WERI-Rb-1 (cell line): ENCODE results near the gene LRRC37A2.
A peak's percentile ranks its signal among the peaks of the same experiment; 100 is the strongest.
"Not testable (repeated sequence)": the region's sequence is repeated elsewhere in the genome, so short reads cannot be mapped to it uniquely, and the experiment has no call there.

Experiments
- DNase-seq: peaks from one replicate; pipeline ENCODE4 v3.0.0-alpha.2; 2020
- H3K27ac ChIP-seq: fragments of 250-450 bp; sonication (Bioruptor Pico); 2 replicates; pipeline ENCODE4 v1.5.1; 2020; ENCODE audit warnings: mild to moderate bottlenecking, moderate library complexity
- H3K27me3 ChIP-seq: fragments of 250-450 bp; sonication (Bioruptor Pico); 2 replicates; pipeline ENCODE4 v1.5.1; 2021; ENCODE audit warnings: mild to moderate bottlenecking, low read depth, moderate library complexity; ENCODE audit not compliant: insufficient read depth, severe bottlenecking
- H3K36me3 ChIP-seq: fragments of 250-450 bp; sonication (Bioruptor Pico); 2 replicates; pipeline ENCODE4 v1.5.1; 2020; ENCODE audit warnings: mild to moderate bottlenecking, moderate library complexity
- H3K4me3 ChIP-seq: 2 replicates; pipeline ENCODE4 v1.5.1; 2011; ENCODE audit warnings: low read depth, mild to moderate bottlenecking, control low read depth, low read length
- H3K9me3 ChIP-seq: fragments of 250-450 bp; sonication (Bioruptor Pico); 2 replicates; pipeline ENCODE4 v1.5.1; 2021; ENCODE audit warnings: mild to moderate bottlenecking, moderate library complexity; ENCODE audit not compliant: severe bottlenecking

The LRRC37A2 gene

GRCh38 chr17:46571796-46572195, 59.5 kb downstream of the LRRC37A2 start:
- H3K27ac ChIP-seq, H3K27me3 ChIP-seq, H3K9me3 ChIP-seq, H3K4me3 ChIP-seq, DNase-seq, H3K36me3 ChIP-seq: not testable (repeated sequence)

- H3K27ac ChIP-seq, H3K4me3 ChIP-seq: not testable (repeated sequence)
- DNase-seq = peak; percentile 58
Measured at GRCh38 chr17:46579083-46580075, 67.1 kb downstream of the LRRC37A2 start, which contains the start of gene ARL17A. ARL17A (minus strand) TSS chr17:46579691; CDS start chr17:46576322, 3,369 bp downstream.

GRCh38 chr17:46580082-46580481, 67.8 kb downstream of the LRRC37A2 start:
- not testable (repeated sequence) for H3K9me3 ChIP-seq, H3K36me3 ChIP-seq, H3K27me3 ChIP-seq, H3K4me3 ChIP-seq, DNase-seq, H3K27ac ChIP-seq

More at GRCh38 chr17:46579083-46580075, 67.1 kb downstream of the LRRC37A2 start, which contains the start of gene ARL17A:
- H3K27me3 ChIP-seq, H3K9me3 ChIP-seq, H3K36me3 ChIP-seq: not testable (repeated sequence)

- not testable (repeated sequence) for H3K36me3 ChIP-seq, H3K9me3 ChIP-seq, H3K27me3 ChIP-seq, H3K27ac ChIP-seq, DNase-seq, H3K4me3 ChIP-seq
Measured at GRCh38 chr17:46585444-46585843, 73.2 kb downstream of the LRRC37A2 start.

GRCh38 chr17:46590157-46591146, 78.2 kb downstream of the LRRC37A2 start, which contains the start of gene NSF:
NSF (plus strand) TSS chr17:46590669; CDS start chr17:46590776, 107 bp downstream.
- DNase-seq, H3K9me3 ChIP-seq, H3K27ac ChIP-seq, H3K36me3 ChIP-seq, H3K27me3 ChIP-seq, H3K4me3 ChIP-seq: not testable (repeated sequence)

GRCh38 chr17:46591332-46591731, 79.1 kb downstream of the LRRC37A2 start:
- not testable (repeated sequence) for H3K4me3 ChIP-seq, H3K27ac ChIP-seq, H3K9me3 ChIP-seq, H3K36me3 ChIP-seq, DNase-seq, H3K27me3 ChIP-seq

GRCh38 chr17:46598344-46598931, 86.2 kb downstream of the LRRC37A2 start:
- not testable (repeated sequence) for H3K4me3 ChIP-seq, H3K27ac ChIP-seq, H3K27me3 ChIP-seq, H3K36me3 ChIP-seq, DNase-seq, H3K9me3 ChIP-seq

GRCh38 chr17:46600767-46601166, 88.5 kb downstream of the LRRC37A2 start:
- not testable (repeated sequence) for DNase-seq, H3K9me3 ChIP-seq, H3K36me3 ChIP-seq, H3K27me3 ChIP-seq, H3K27ac ChIP-seq, H3K4me3 ChIP-seq

- H3K4me3 ChIP-seq, H3K27ac ChIP-seq, DNase-seq, H3K36me3 ChIP-seq, H3K9me3 ChIP-seq, H3K27me3 ChIP-seq: not testable (repeated sequence)
Measured at GRCh38 chr17:46603125-46603524, 90.9 kb downstream of the LRRC37A2 start.
